ENCODE measurements around the gene DHRS13. TPM values are rescaled to one million over a fixed set of nuclear protein-coding genes. Genes with fewer than 3 reads are reported as not detected.
"Not testable (repeated sequence)": the region's sequence is repeated elsewhere in the genome, so short reads cannot be mapped to it uniquely, and the experiment has no call there.

DHRS13 gene
- total RNA-seq, 2 experiments from 2014 or later, result 23.3 to 29.5 TPM

GRCh38 chr17:28882154-28882895, 20.6 kb downstream of the DHRS13 start:
- no peaks in the 10 kb centered on the region for H3K9me3 Mint-ChIP-seq (ENCODE audit: low read depth)
- H3K4me1 Mint-ChIP-seq, result peaks cover 12% of the 10 kb centered on the region
- DNase-seq, result no peak
- CTCF ChIA-PET, result no interaction called here
- H3K4me3 Mint-ChIP-seq, result no peak overlapping the region
- ATAC-seq, result no peak
- intact Hi-C loops (cut with DNase I, micrococcal nuclease), result no loop called here
- H3K27ac Mint-ChIP-seq, result no peak overlapping the region
- H3K36me3 Mint-ChIP-seq (ENCODE audit: low read depth), result peaks cover 28% of the 10 kb centered on the region
- H3K27me3 Mint-ChIP-seq, result no peaks in the 10 kb centered on the region
- POLR2A ChIA-PET, result interaction anchor here (0.5 to 0.6 kb wide), 2 partner anchors 11 to 141 kb away, joined by 4 to 5 read pairs; no protein-coding TSS in a partner anchor

DNA sequence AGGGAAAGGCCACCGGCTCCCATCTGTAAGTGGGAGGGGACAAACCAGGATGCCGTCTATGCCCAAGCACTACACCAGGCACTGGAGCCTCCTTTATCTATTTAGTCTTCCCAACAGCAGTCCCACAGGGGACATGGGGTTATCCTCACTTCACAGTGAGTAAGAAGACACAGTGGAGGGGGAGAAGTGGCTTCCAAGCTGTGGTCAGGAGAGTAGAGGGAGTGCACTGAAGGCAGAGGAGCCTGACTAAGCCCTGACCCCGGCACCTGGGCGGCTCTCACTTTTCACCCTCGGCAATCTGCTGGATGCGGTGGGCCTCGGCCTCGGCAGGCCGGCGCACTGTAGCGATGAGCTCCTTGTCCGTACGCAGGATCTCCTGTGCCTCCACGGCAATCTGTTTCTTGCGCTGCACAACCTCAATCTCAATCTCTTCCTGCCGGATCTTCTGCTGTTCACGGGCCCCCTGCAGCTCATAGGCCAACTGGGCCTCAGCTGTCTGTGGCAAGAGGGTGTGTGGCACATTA, 21.3 kb downstream of the DHRS13 start:
- no peaks in the 10 kb centered on the region for H3K9me3 Mint-ChIP-seq (ENCODE audit: low read depth)
- POLR2A ChIA-PET, result interaction anchor here (0.5 to 0.6 kb wide), 2 partner anchors 12 to 140 kb away, joined by 4 to 5 read pairs; no protein-coding TSS in a partner anchor
- no peak overlapping the region for H3K27ac Mint-ChIP-seq
- intact Hi-C loops (cut with DNase I, micrococcal nuclease), result no loop called here
- CTCF ChIA-PET, result interaction anchor here (0.6 kb wide), 1 partner anchor 27 kb away, joined by 3 read pairs; the partner anchor contains the start of gene ERAL1
- DNase-seq (no peak), ATAC-seq (no peak)
- peaks cover 29% of the 10 kb centered on the region for H3K36me3 Mint-ChIP-seq (ENCODE audit: low read depth)
- H3K4me3 Mint-ChIP-seq, result no peak overlapping the region
- H3K27me3 Mint-ChIP-seq, result no peaks in the 10 kb centered on the region
- H3K4me1 Mint-ChIP-seq, result peaks cover 16% of the 10 kb centered on the region

DNA sequence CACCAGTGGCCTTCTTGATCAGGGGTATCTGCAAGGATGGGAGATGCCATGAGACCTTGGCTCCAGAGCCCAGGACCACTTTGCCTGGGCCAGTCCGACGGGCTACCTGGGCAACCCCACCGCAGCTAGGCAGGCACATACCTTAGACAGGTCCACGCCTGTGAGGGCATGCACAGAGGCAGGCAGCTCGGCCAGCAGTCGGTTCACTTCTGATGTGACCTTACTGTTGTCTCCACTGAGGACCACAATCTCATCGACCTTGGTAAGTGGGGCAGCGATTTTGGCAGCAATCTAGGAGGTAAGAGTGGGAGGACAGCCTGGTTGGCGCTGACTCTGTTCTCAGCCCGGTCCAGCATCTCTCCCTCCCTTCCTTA, 22.3 kb downstream of the DHRS13 start:
- no peak for ATAC-seq

DNA sequence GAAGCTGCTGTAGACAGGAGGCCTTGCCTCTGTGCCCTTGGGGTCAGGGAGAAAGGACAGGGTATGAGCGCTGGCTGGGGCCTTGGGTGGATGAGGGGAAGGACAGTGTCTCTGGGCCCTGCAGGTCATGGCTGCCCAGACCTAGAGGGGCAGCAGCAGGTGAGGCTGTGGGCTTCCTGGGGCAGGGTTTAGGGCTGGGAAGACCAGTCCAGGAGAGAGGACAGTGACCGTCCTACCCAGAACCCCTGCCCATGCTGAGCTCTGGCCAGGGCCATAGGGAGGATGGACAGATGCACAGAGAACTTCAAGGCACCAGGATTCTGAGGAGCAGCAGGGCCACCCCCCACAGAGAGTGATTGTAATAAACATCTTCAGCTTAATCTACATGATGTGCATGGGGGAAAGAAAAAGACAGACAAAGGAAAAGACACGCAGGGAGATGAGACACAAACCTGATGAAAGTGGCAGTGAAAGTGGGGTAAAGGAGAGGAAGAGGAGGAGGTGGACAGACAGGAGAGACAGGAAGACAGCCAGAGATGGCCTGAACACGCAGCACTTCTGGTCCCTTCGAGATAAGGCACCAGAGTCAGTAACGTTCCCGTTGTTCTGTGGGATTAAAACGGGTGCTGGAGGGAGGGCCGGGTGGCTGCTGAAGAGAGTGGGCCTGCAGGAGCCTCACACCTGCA, 22.9 kb downstream of the DHRS13 start:
- H3K27me3 Mint-ChIP-seq, result no peaks in the 10 kb centered on the region
- H3K36me3 Mint-ChIP-seq (ENCODE audit: low read depth), result peaks cover 29% of the 10 kb centered on the region
- no peak overlapping the region for H3K27ac Mint-ChIP-seq
- ChIA-PET POLR2A (no interaction called here), CTCF (interaction anchor here (0.6 to 2.1 kb wide), 4 partner anchors 22 to 129 kb away, joined by 3 to 17 read pairs (median 3); no protein-coding TSS in a partner anchor)
- no peak for ATAC-seq
- no peak for DNase-seq
- no peak overlapping the region for H3K4me3 Mint-ChIP-seq
- intact Hi-C loops (cut with DNase I, micrococcal nuclease), result no loop called here
- H3K9me3 Mint-ChIP-seq (ENCODE audit: low read depth), result no peaks in the 10 kb centered on the region
- peaks cover 29% of the 10 kb centered on the region for H3K4me1 Mint-ChIP-seq

More for the DNA sequence above, 22.3 kb downstream of the DHRS13 start:
- H3K4me1 Mint-ChIP-seq, result peaks cover 26% of the 10 kb centered on the region
- ChIA-PET POLR2A (no interaction called here), CTCF (interaction anchor here (0.6 kb wide), 1 partner anchor 21 kb away, joined by 3 read pairs; no protein-coding TSS in a partner anchor)
- no peaks in the 10 kb centered on the region for H3K27me3 Mint-ChIP-seq
- H3K27ac Mint-ChIP-seq, result no peak overlapping the region
- no peak for DNase-seq
- H3K4me3 Mint-ChIP-seq, result no peak overlapping the region
- H3K36me3 Mint-ChIP-seq (ENCODE audit: low read depth), result peaks cover 29% of the 10 kb centered on the region
- intact Hi-C loops (cut with DNase I, micrococcal nuclease), result no loop called here
- no peaks in the 10 kb centered on the region for H3K9me3 Mint-ChIP-seq (ENCODE audit: low read depth)

- ATAC-seq, result no peak
- intact Hi-C loops (cut with DNase I, micrococcal nuclease), result no loop called here
- Mint-ChIP-seq H3K27ac (no peak overlapping the region), H3K4me1 (peaks cover 31% of the 10 kb centered on the region), H3K36me3 (ENCODE audit: low read depth) (peaks cover 29% of the 10 kb centered on the region), H3K4me3 (no peak overlapping the region), H3K9me3 (ENCODE audit: low read depth) (no peaks in the 10 kb centered on the region), H3K27me3 (no peaks in the 10 kb centered on the region)
- ChIA-PET CTCF (interaction anchor here (0.8 to 2.1 kb wide), 6 partner anchors 18 to 151 kb away, joined by 3 to 17 read pairs (median 4); partner anchors contain the start of gene NEK8), POLR2A (interaction anchor here (0.6 kb wide), 1 partner anchor 10 kb away, joined by 4 read pairs; no protein-coding TSS in a partner anchor)
- peak; percentile 55 for DNase-seq
Measured at GRCh38 chr17:28878981-28879380, 23.9 kb downstream of the DHRS13 start.

DNA sequence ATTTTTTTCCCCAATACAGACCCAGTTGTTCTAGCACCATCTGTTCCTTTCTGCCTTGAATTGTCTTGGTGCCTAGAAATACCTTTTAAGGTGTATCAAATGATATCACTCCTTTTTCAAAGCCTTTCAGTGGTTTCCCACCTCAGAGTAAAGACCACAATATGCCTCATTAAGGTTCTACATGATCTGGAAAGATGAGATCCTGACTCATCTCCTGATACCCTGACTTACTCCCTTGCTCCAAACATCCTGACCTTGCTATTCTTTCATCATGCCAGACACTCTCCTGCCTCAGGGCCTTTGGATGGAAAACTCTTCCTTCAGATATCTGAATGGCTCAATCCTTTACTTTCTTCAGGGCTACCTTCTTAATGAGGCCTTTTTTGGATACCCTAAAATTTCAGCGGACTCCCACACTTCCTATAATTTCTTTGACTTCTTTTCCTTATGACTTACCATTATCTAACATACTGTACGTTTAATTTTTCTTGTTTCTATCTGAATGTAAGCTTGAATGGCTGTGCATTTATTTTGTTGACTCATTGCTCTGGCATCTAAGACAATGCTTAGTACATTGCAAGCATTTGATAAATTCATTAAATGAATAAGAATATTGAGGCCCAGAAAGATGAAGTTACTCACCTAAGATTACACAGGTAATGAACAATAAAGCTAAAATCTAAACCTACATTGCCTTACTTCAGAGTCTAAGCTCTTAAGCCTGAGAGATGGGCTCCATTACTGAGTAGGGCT, 24.5 kb downstream of the DHRS13 start:
- intact Hi-C loops (cut with DNase I, micrococcal nuclease), result no loop called here
- H3K27ac Mint-ChIP-seq, result peak overlapping the region; percentile 39
- H3K36me3 Mint-ChIP-seq (ENCODE audit: low read depth), result peaks cover 29% of the 10 kb centered on the region
- POLR2A ChIA-PET, result interaction anchor here (0.6 kb wide), 1 partner anchor 11 kb away, joined by 4 read pairs; no protein-coding TSS in a partner anchor
- ATAC-seq (peak; percentile 44), DNase-seq (no peak)
- H3K4me3 Mint-ChIP-seq, result no peak overlapping the region
- CTCF ChIA-PET, result interaction anchor here (0.8 to 2.1 kb wide), 5 partner anchors 18 to 150 kb away, joined by 3 to 17 read pairs (median 4); partner anchors contain the start of gene NEK8
- peaks cover 31% of the 10 kb centered on the region for H3K4me1 Mint-ChIP-seq
- no peaks in the 10 kb centered on the region for H3K9me3 Mint-ChIP-seq (ENCODE audit: low read depth)
- H3K27me3 Mint-ChIP-seq, result no peaks in the 10 kb centered on the region

DNA sequence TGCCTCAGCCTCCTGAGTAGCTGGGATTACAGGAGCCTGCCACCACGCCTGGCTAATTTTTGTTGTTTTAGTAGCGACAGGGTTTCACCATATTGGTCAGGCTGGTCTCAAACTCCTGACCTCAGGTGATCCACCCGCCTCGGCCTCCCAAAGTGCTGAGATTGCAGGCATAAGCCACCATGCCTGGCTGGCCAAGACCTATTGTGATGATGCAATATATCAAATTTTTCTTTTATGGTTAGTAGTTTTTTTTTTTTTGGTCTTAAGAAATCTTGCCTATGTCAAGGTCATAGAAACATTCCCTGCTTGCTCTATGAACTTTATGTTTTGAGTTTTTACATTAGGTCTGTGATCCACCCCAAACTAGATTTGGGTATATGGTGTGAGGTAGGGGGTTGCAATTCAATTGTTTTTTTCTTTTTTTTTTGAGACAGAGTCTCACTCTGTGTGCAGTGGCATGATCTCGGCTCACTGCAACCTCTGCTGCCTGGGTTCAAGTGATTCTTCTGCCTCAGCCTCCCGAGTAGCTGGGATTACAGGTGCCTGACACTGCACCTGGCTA, 25.6 kb downstream of the DHRS13 start:
- POLR2A ChIA-PET; H3K27ac Mint-ChIP-seq; CTCF ChIA-PET; H3K9me3 Mint-ChIP-seq (ENCODE audit: low read depth); H3K4me3 Mint-ChIP-seq; DNase-seq; H3K27me3 Mint-ChIP-seq; ATAC-seq: not testable (repeated sequence)
- Mint-ChIP-seq H3K4me1 (peaks cover 33% of the 10 kb centered on the region), H3K36me3 (ENCODE audit: low read depth) (peaks cover 21% of the 10 kb centered on the region)
- intact Hi-C loops (cut with DNase I, micrococcal nuclease), result loop anchor here in 1 of 2 experiments (2.0 kb wide), 2 partner anchors 22 to 34 kb away; partner anchors contain the start of genes ERAL1 and FAM222B

DNA sequence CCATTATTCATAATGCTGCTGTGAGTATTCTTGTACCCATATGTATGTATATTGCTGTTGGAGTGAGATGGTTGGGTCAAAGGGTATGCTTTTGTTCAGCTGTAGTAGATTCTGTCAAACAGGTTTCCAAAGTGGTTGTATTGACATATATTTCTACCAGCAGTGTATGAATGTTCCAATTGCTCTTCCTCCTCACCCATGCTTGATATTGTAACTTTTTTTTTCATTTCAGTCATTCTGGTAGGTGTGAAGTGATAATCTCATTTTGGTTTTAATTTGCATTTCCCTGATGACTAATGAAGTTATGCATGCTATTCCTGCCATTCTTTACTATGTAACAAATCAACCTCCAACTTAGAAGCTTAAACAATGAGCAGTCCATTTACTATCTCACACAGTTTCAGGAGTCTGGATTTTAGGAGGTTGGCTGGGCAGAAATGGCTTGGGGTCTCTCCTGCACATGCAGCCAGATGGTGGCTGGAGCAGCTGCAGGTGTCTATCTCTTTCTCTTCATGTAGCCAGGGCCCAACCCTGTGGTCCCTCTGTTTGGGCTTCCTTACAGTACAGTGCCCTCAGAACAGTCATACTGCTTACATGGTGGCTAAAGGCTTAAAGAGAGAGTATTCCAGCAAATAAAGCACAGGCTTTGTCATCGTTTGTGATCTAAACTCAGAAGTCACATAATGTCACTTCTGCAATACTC, 26.9 kb downstream of the DHRS13 start:
- H3K27ac Mint-ChIP-seq, result no peak overlapping the region
- peak; percentile 72 for ATAC-seq
- CTCF ChIA-PET, result interaction anchor here (0.7 to 1.0 kb wide), 4 partner anchors 17 to 383 kb away, joined by 3 read pairs; no protein-coding TSS in a partner anchor

GRCh38 chr17:28874750-28875149, 28.1 kb downstream of the DHRS13 start:
- intact Hi-C loops (cut with DNase I, micrococcal nuclease), result no loop called here
- H3K27ac Mint-ChIP-seq, result no peak overlapping the region
- H3K4me1 Mint-ChIP-seq, result peaks cover 46% of the 10 kb centered on the region
- H3K36me3 Mint-ChIP-seq (ENCODE audit: low read depth), result peaks cover 6% of the 10 kb centered on the region
- ChIA-PET CTCF (interaction anchor here (0.6 to 1.3 kb wide), 4 partner anchors 33 to 706 kb away, joined by 3 to 5 read pairs (median 3); no protein-coding TSS in a partner anchor), POLR2A (no interaction called here)
- no peaks in the 10 kb centered on the region for H3K27me3 Mint-ChIP-seq
- DNase-seq (no peak), ATAC-seq (no peak)
- no peaks in the 10 kb centered on the region for H3K9me3 Mint-ChIP-seq (ENCODE audit: low read depth)
- H3K4me3 Mint-ChIP-seq, result no peak overlapping the region

More for the DNA sequence above, 26.9 kb downstream of the DHRS13 start:
- peak; percentile 39 for DNase-seq
- Mint-ChIP-seq H3K27me3 (no peaks in the 10 kb centered on the region), H3K4me1 (peaks cover 44% of the 10 kb centered on the region), H3K9me3 (ENCODE audit: low read depth) (no peaks in the 10 kb centered on the region), H3K4me3 (no peak overlapping the region), H3K36me3 (ENCODE audit: low read depth) (peaks cover 14% of the 10 kb centered on the region)
- intact Hi-C loops (cut with DNase I, micrococcal nuclease), result loop anchor here (1.0 to 2.0 kb wide), 4 partner anchors 17 to 64 kb away; partner anchors contain the start of genes ERAL1 (in 1 of the 2) and FAM222B (in 1 of the 2)
- POLR2A ChIA-PET, result interaction anchor here (0.7 kb wide), 1 partner anchor 265 kb away, joined by 3 read pairs; no protein-coding TSS in a partner anchor

GRCh38 chr17:28873839-28874238, 29.0 kb downstream of the DHRS13 start:
- intact Hi-C loops (cut with DNase I, micrococcal nuclease), result no loop called here
- POLR2A ChIA-PET, result no interaction called here

More at GRCh38 chr17:28873839-28874238, 29.0 kb downstream of the DHRS13 start:
- H3K27ac Mint-ChIP-seq, result no peak overlapping the region
- H3K9me3 Mint-ChIP-seq (ENCODE audit: low read depth), result no peaks in the 10 kb centered on the region
- CTCF ChIA-PET, result interaction anchor here (1.3 kb wide), 1 partner anchor 75 kb away, joined by 5 read pairs; no protein-coding TSS in a partner anchor
- DNase-seq, result no peak
- H3K36me3 Mint-ChIP-seq (ENCODE audit: low read depth), result peaks cover 6% of the 10 kb centered on the region
- ATAC-seq, result no peak
- peaks cover 46% of the 10 kb centered on the region for H3K4me1 Mint-ChIP-seq
- no peak overlapping the region for H3K4me3 Mint-ChIP-seq
- no peaks in the 10 kb centered on the region for H3K27me3 Mint-ChIP-seq

Measured in activated CD4-positive, alpha-beta T cell treated with anti-CD3 and anti-CD28 coated beads for 36 hours (primary cell).